Left ventricle myocardium inferior (tissue), 1 donor: ENCODE data around the gene PELI2. TPM values are rescaled to one million over a fixed set of nuclear protein-coding genes. Genes with fewer than 3 reads are reported as not detected.

Experiments
- DNase-seq: peaks from one replicate; pipeline ENCODE4 v3.0.0-alpha.2; 2020
- H3K27ac ChIP-seq: fragments of 200-600 bp; replicated peaks from 2 replicates; pipeline ENCODE4 v1.8.0; 2021
- H3K27me3 ChIP-seq: fragments of 200-600 bp; 2 replicates; pipeline ENCODE4 v1.8.0; 2021; ENCODE audit warnings: low read depth
- H3K36me3 ChIP-seq: fragments of 200-600 bp; 2 replicates; pipeline ENCODE4 v1.8.0; 2021
- H3K4me1 ChIP-seq: fragments of 200-600 bp; 2 replicates; pipeline ENCODE4 v1.8.0; 2021
- H3K4me3 ChIP-seq: fragments of 200-600 bp; 2 replicates; pipeline ENCODE4 v1.8.0; 2021; ENCODE audit warnings: mild to moderate bottlenecking, moderate library complexity
- H3K9me3 ChIP-seq: fragments of 200-600 bp; replicated peaks from 2 replicates; pipeline ENCODE4 v1.8.0; 2021
- CTCF ChIP-seq: fragments of 200-600 bp; IDR thresholded peaks from 2 replicates; pipeline ENCODE4 v1.8.0; 2021; ENCODE audit warnings: antibody characterized with exemption, mild to moderate bottlenecking, borderline replicate concordance
- intact Hi-C: fragments of 100-400 bp; cut with micrococcal nuclease; formaldehyde crosslinking; loops from one replicate; pipeline ENCODE4 v1.11.0; 2022
- total RNA-seq: library from RNA; stranded (reverse); fragmentation: NEBNext Ultra II Directional; extraction: Animal tissue kit (Norgen Biotek cat#: 25700); gene quantifications from one replicate; pipeline ENCODE4 v1.2.1, GENCODE V29; 2021
- donor health status: DM: no; HTN: yes; CAD: no; lungs with severe emphysema.

The PELI2 gene
- total RNA-seq, 1 donor from 2014 or later: 2.0 TPM

DNA sequence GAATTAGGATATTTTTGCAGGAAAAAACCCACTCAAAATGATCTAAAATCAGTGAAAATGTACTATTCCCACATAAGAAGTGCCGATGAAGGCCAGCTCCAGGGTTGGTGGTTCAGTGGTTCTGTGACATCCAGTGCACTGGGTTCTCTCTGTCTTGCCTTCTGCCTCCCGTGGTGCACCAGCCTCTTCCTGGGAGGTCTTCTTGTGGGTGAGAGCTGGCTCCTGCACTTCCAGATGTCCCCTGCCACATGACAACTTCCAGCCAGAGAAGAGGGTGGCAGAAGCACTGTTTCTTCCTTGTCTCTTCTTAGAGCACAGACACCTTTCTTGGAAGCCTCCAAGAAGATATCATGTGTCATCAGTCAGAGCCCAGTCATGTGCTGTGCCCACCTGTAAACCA is 170.9 kb downstream of the PELI2 start:
- Histone ChIP-seq H3K27me3 (no peaks in the 10 kb centered on the region), H3K4me3 (no peak overlapping the region), H3K36me3 (peaks cover 18% of the 10 kb centered on the region), H3K27ac (no peak overlapping the region), H3K9me3 (no peaks in the 10 kb centered on the region), H3K4me1 (no peaks in the 10 kb centered on the region)
- TF ChIP-seq CTCF: no peak
- DNase-seq: no peak
- intact Hi-C loops: no loop called here

- TF ChIP-seq CTCF: no peak
- Histone ChIP-seq H3K4me3 (no peak overlapping the region), H3K4me1 (no peaks in the 10 kb centered on the region), H3K27me3 (no peaks in the 10 kb centered on the region), H3K9me3 (no peaks in the 10 kb centered on the region), H3K27ac (no peak overlapping the region), H3K36me3 (peaks cover 18% of the 10 kb centered on the region)
- no peak for DNase-seq
- intact Hi-C loops: no loop called here
Measured at GRCh38 chr14:56290195-56290594, 172.0 kb downstream of the PELI2 start.

GRCh38 chr14:56292970-56293369 is 174.8 kb downstream of the PELI2 start:
- Histone ChIP-seq H3K36me3 (peaks cover 26% of the 10 kb centered on the region), H3K4me1 (no peaks in the 10 kb centered on the region), H3K27me3 (no peaks in the 10 kb centered on the region), H3K9me3 (no peaks in the 10 kb centered on the region), H3K4me3 (no peak overlapping the region), H3K27ac (no peak overlapping the region)
- intact Hi-C loops: no loop called here
- no peak for TF ChIP-seq CTCF
- no peak for DNase-seq

GRCh38 chr14:56293506-56293905 is 175.3 kb downstream of the PELI2 start:
- no peaks in the 10 kb centered on the region for H3K9me3 ChIP-seq
- peaks cover 26% of the 10 kb centered on the region for H3K36me3 ChIP-seq
- intact Hi-C loops: no loop called here
- H3K4me1 ChIP-seq: no peaks in the 10 kb centered on the region
- no peak overlapping the region for H3K4me3 ChIP-seq
- H3K27me3 ChIP-seq: no peaks in the 10 kb centered on the region
- DNase-seq: no peak
- TF ChIP-seq CTCF: no peak
- no peak overlapping the region for H3K27ac ChIP-seq

DNA sequence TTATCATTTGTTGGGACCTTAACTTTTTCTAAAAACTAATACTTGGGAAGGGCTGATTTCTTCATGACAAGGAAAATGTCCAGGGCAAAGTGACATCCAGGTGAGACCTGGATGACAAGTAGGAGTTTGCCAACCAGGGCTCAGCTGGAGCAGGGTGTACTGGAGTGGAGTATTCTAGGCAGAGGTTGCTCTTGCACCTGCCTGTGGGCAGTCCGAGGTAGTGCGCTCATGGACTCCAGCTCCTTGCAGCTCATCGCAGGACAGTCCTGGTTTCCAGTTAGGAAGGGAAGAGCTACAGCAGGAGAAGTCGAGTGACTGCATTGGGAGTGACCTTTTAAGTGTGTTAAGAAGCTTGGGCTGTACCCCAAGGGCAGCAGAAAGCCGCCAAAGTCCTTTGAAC is 175.9 kb downstream of the PELI2 start:
- Histone ChIP-seq H3K9me3 (no peaks in the 10 kb centered on the region), H3K4me3 (no peak overlapping the region), H3K27ac (no peak overlapping the region), H3K36me3 (peaks cover 21% of the 10 kb centered on the region), H3K27me3 (no peaks in the 10 kb centered on the region), H3K4me1 (no peaks in the 10 kb centered on the region)
- DNase-seq: no peak
- intact Hi-C loops: no loop called here
- no peak for TF ChIP-seq CTCF

- no peak overlapping the region for H3K4me3 ChIP-seq
- no peak overlapping the region for H3K27ac ChIP-seq
- H3K27me3 ChIP-seq: no peaks in the 10 kb centered on the region
- peaks cover 8% of the 10 kb centered on the region for H3K4me1 ChIP-seq
- no peaks in the 10 kb centered on the region for H3K9me3 ChIP-seq
- H3K36me3 ChIP-seq: peaks cover 11% of the 10 kb centered on the region
- no peak for DNase-seq
- intact Hi-C loops: no loop called here
- no peak for TF ChIP-seq CTCF
Measured at GRCh38 chr14:56295743-56296142, 177.5 kb downstream of the PELI2 start.
